ENCODE data around the gene SLX4IP. TPM values are rescaled to one million over a fixed set of nuclear protein-coding genes. Genes with fewer than 3 reads are reported as not detected.

SLX4IP gene
- total RNA-seq, 1 experiment from 2014 or later = 6.4 TPM

DNA sequence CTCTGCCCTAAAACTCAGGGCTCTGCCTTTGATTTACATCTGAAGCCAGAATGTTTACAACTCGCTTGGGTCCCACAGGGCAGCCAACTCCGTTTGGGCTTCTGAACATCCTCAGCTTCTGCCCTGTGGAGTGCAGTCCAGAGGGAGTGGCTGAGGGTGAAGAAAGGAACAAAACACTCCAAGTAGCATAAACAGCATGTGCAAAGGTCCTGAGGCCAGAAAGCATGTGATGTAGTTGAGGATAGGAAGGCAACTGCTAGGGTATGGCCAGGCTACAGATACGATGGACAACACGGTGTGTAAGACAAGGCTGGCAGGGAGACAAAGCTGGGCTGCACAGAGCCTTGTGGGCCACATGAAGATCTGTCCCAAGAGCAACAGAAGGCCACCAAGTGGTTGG lies 226.2 kb downstream of the SLX4IP start:
- TF ChIP-seq, protein P1, sequence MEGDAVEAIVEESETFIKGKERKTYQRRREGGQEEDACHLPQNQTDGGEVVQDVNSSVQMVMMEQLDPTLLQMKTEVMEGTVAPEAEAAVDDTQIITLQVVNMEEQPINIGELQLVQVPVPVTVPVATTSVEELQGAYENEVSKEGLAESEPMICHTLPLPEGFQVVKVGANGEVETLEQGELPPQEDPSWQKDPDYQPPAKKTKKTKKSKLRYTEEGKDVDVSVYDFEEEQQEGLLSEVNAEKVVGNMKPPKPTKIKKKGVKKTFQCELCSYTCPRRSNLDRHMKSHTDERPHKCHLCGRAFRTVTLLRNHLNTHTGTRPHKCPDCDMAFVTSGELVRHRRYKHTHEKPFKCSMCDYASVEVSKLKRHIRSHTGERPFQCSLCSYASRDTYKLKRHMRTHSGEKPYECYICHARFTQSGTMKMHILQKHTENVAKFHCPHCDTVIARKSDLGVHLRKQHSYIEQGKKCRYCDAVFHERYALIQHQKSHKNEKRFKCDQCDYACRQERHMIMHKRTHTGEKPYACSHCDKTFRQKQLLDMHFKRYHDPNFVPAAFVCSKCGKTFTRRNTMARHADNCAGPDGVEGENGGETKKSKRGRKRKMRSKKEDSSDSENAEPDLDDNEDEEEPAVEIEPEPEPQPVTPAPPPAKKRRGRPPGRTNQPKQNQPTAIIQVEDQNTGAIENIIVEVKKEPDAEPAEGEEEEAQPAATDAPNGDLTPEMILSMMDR (conservative IDR thresholded peaks at IDR 0.05; ENCODE audit: low read depth, low read length) = no peak
- TF ChIP-seq EZH2 (IDR thresholded peaks at IDR 0.05; ENCODE audit: low read length, unreplicated experiment) (no peak), EZH2phosphoT487 (IDR thresholded peaks at IDR 0.05; ENCODE audit: borderline replicate concordance, low read length) (no peak)
- Histone ChIP-seq H2AFZ (ENCODE audit: low read length) (no peak overlapping the region), H3K4me2 (ENCODE audit: low read length) (no peak overlapping the region), H3K4me3 (ENCODE audit: low read length) (no peak overlapping the region), H3K27me3 (ENCODE audit: low read length) (no peaks in the 10 kb centered on the region), H3K9me2 (replicated peaks; ENCODE audit: low read length) (no peaks in the 10 kb centered on the region), H3K79me2 (ENCODE audit: low read length) (peaks cover 100% of the 10 kb centered on the region), H3K9me3 (ENCODE audit: low read length) (no peaks in the 10 kb centered on the region), H3F3A (ENCODE audit: low read length, unreplicated experiment) (peaks cover 5% of the 10 kb centered on the region), H3K4me1 (ENCODE audit: insufficient read depth, low read length) (0 out of 2 replicates have a peak, but pooled peaks cover 6% of the 10 kb centered on the region), H3K27ac (ENCODE audit: low read length) (no peak overlapping the region), H3K36me3 (ENCODE audit: low read depth, low read length) (peaks cover 98% of the 10 kb centered on the region), H4K20me1 (ENCODE audit: low read length) (peaks cover 84% of the 10 kb centered on the region), H3K9ac (ENCODE audit: low read length) (no peak overlapping the region)
- POLR2A ChIA-PET (ENCODE audit: unreplicated experiment) = interaction anchor here (0.6 kb wide), 1 partner anchor 185 kb away, joined by 3 read pairs; no protein-coding TSS in a partner anchor
- ATAC-seq (no peak), DNase-seq (no peak)
- intact Hi-C loops (cut with micrococcal nuclease) = no loop called here
- BruUV-seq (replicated peaks) = no TSS peak
- CTCF ChIA-PET = no interaction called here

DNA sequence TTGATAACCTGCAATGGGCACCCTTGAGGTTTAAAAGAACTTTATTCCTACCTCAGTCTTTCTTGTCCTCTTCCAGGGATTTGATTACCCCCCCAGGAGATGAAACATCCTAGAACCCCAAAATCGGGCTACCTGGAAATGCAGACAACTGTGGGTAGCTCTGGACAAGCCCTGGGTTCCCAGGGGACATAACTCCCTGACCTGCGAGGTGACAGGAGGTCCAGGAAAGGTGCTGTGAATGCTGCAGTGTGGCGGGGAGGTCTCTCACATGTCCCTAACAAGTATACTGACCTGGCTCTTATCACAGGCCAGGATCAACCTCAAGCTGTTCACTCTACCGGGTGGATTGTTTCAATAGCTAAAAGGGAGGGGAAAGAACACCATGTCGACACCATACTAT lies 227.0 kb downstream of the SLX4IP start:
- BruUV-seq (replicated peaks) = no TSS peak
- DNase-seq (no peak), ATAC-seq (no peak)
- intact Hi-C loops (cut with micrococcal nuclease) = no loop called here
- no peaks in the 10 kb centered on the region for H3K27me3 ChIP-seq (ENCODE audit: low read length)
- no peak overlapping the region for H3K4me2 ChIP-seq (ENCODE audit: low read length)
- H4K20me1 ChIP-seq (ENCODE audit: low read length) = peaks cover 91% of the 10 kb centered on the region
- peaks cover 98% of the 10 kb centered on the region for H3K36me3 ChIP-seq (ENCODE audit: low read depth, low read length)
- H3K9ac ChIP-seq (ENCODE audit: low read length) = no peak overlapping the region
- ChIA-PET CTCF (no interaction called here), POLR2A (ENCODE audit: unreplicated experiment) (interaction anchor here (0.6 kb wide), 1 partner anchor 836 kb away, joined by 3 read pairs; no protein-coding TSS in a partner anchor)
- no peaks in the 10 kb centered on the region for H3K9me3 ChIP-seq (ENCODE audit: low read length)
- peaks cover 5% of the 10 kb centered on the region for H3F3A ChIP-seq (ENCODE audit: low read length, unreplicated experiment)
- TF ChIP-seq EZH2 (IDR thresholded peaks at IDR 0.05; ENCODE audit: low read length, unreplicated experiment) = no peak
- no peak for TF ChIP-seq EZH2phosphoT487 (IDR thresholded peaks at IDR 0.05; ENCODE audit: borderline replicate concordance, low read length)
- TF ChIP-seq, protein P1 (conservative IDR thresholded peaks at IDR 0.05; ENCODE audit: low read depth, low read length) = no peak
- H3K4me1 ChIP-seq (ENCODE audit: insufficient read depth, low read length) = 0 out of 2 replicates have a peak, but pooled peaks cover 6% of the 10 kb centered on the region
- peaks cover 100% of the 10 kb centered on the region for H3K79me2 ChIP-seq (ENCODE audit: low read length)
- no peak overlapping the region for H3K4me3 ChIP-seq (ENCODE audit: low read length)
- no peak overlapping the region for H3K27ac ChIP-seq (ENCODE audit: low read length)
- H2AFZ ChIP-seq (ENCODE audit: low read length) = no peak overlapping the region
- H3K9me2 ChIP-seq (replicated peaks; ENCODE audit: low read length) = no peaks in the 10 kb centered on the region

DNA sequence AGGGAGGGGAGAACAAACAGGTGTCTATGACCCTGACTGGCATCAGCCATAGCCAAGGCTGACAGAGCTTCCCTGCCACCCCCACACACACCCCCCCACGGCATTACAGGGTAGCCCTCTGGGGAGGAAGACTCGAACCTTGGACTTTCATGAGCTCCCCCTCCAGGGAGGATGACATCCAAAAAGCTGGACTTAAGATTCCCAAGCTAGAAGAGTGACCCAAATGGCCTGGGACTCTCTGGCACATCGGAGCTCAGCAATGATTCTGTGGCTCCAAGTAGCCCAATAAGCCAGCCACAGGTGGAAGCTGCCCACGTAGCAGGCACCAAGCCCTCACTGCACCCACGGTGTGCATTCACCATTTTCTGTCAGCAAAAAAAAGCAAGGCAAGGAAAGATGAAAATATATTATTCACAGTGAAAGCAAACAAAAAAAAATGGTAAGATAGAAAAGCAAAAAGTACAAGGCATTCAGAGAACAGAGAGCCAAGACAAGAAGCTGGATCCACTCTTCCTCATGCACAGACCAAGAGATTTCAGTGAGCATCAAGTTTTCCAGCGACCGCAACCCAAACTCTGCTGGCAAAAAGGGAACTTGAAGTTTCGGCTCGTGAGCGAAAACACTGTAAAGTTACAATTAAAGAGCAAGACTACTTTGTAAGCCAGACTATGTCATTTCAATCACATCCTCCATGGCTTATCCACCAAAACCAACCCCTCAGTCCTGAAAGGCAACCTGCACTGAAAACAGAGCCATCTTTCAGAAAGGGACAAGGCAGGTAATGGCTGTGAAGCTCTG lies 227.8 kb downstream of the SLX4IP start:
- no TSS peak for BruUV-seq (replicated peaks)
- Histone ChIP-seq H3K79me2 (ENCODE audit: low read length) (peaks cover 100% of the 10 kb centered on the region), H3K27ac (ENCODE audit: low read length) (no peak overlapping the region), H3K9ac (ENCODE audit: low read length) (no peak overlapping the region), H3K9me3 (ENCODE audit: low read length) (no peaks in the 10 kb centered on the region), H3F3A (ENCODE audit: low read length, unreplicated experiment) (peaks cover 5% of the 10 kb centered on the region), H3K27me3 (ENCODE audit: low read length) (no peaks in the 10 kb centered on the region), H3K36me3 (ENCODE audit: low read depth, low read length) (peaks cover 99% of the 10 kb centered on the region), H3K4me1 (ENCODE audit: insufficient read depth, low read length) (0 out of 2 replicates have a peak, but pooled peaks cover 6% of the 10 kb centered on the region), H3K9me2 (replicated peaks; ENCODE audit: low read length) (no peaks in the 10 kb centered on the region), H2AFZ (ENCODE audit: low read length) (no peak overlapping the region), H4K20me1 (ENCODE audit: low read length) (peaks cover 92% of the 10 kb centered on the region), H3K4me3 (ENCODE audit: low read length) (no peak overlapping the region), H3K4me2 (ENCODE audit: low read length) (no peak overlapping the region)
- POLR2A ChIA-PET (ENCODE audit: unreplicated experiment) = no interaction called here
- no peak for ATAC-seq
- intact Hi-C loops (cut with micrococcal nuclease) = no loop called here
- no peak for DNase-seq
- TF ChIP-seq EZH2phosphoT487 (IDR thresholded peaks at IDR 0.05; ENCODE audit: borderline replicate concordance, low read length) (no peak), EZH2 (IDR thresholded peaks at IDR 0.05; ENCODE audit: low read length, unreplicated experiment) (no peak)
- TF ChIP-seq, protein P1 (conservative IDR thresholded peaks at IDR 0.05; ENCODE audit: low read depth, low read length) = no peak
- CTCF ChIA-PET = no interaction called here

All from PC-3 (cell line).